ENCODE data around the gene RGS19.

- TF ChIP-seq CTCF (conservative IDR thresholded peaks at IDR 0.05; ENCODE audit: low read depth, low read length) (peak; percentile 53), EZH2 (IDR thresholded peaks at IDR 0.05; ENCODE audit: low read length, unreplicated experiment) (no peak), EZH2phosphoT487 (IDR thresholded peaks at IDR 0.05; ENCODE audit: borderline replicate concordance, low read length) (no peak)
Observed at GRCh38 chr20:64053841-64054661, 25.3 kb downstream of the RGS19 start.

Measured in PC-3 (cell line).